Suprapubic skin (tissue), 4 donors: ENCODE data around the gene GCC1. TPM values are rescaled to one million over a fixed set of nuclear protein-coding genes. Genes with fewer than 3 reads are reported as not detected.

Source experiments
- DNase-seq, 2 donors: peaks; one replicate each; pipeline ENCODE4 v3.0.0-alpha.2; 2019; ENCODE audit warnings: low spot score in 2 of 2
- H3K27ac ChIP-seq: fragments of 200-600 bp; sonication (generic); one replicate; pipeline ENCODE4 v1.5.1; 2019
- H3K27me3 ChIP-seq: fragments of 200-600 bp; sonication (generic); one replicate; pipeline ENCODE4 v1.5.1; 2019
- H3K36me3 ChIP-seq: fragments of 200-600 bp; sonication (generic); one replicate; pipeline ENCODE4 v1.5.1; 2019
- H3K4me1 ChIP-seq: fragments of 200-600 bp; sonication (generic); one replicate; pipeline ENCODE4 v1.5.1; 2019
- H3K4me3 ChIP-seq: fragments of 200-600 bp; sonication (generic); one replicate; pipeline ENCODE4 v1.5.1; 2019; ENCODE audit warnings: mild to moderate bottlenecking
- H3K9me3 ChIP-seq: fragments of 200-600 bp; sonication (generic); one replicate; pipeline ENCODE4 v1.5.1; 2019
- CTCF ChIP-seq, 2 donors: fragments of 200-600 bp in 1 of 2; fragments of 450-650 bp in 1 of 2; sonication (generic) in 1 of 2; IDR thresholded peaks; one replicate each; pipeline ENCODE4 v1.5.1; 2016 to 2019; ENCODE audit warnings: antibody characterized with exemption in 2 of 2, mild to moderate bottlenecking in 1 of 2, moderate library complexity in 1 of 2
- EP300 ChIP-seq: sonication (generic); formaldehyde crosslinking; IDR thresholded peaks from one replicate; pipeline ENCODE4 v1.6.1; 2017; ENCODE audit warnings: antibody characterized with exemption
- POLR2A ChIP-seq, 2 donors: fragments of 450-650 bp; IDR thresholded peaks; one replicate each; pipeline ENCODE4 v1.6.1; 2017; ENCODE audit warnings: antibody characterized with exemption in 2 of 2, mild to moderate bottlenecking in 2 of 2, moderate library complexity in 2 of 2
- POLR2AphosphoS5 ChIP-seq, 3 donors: sonication (generic); formaldehyde crosslinking; IDR thresholded peaks; one replicate each; pipeline ENCODE4 v1.6.1; 2017; ENCODE audit warnings: antibody characterized with exemption in 3 of 3
- WGBS: methylation state at CpG from one replicate; pipeline ENCODE4 v1.1.5; 2018; 5-methylcytosine and 5-hydroxymethylcytosine counted together
- total RNA-seq, 4 donors: library from RNA; depleted of rRNA; stranded (reverse); fragments of >200 nt; gene quantifications; one replicate each; pipeline ENCODE4 v1.1.0, GENCODE V29; 2016

The GCC1 gene
- total RNA-seq, 4 donors from 2014 or later: 17.8 to 27.7 (median 20.5) TPM

- Histone ChIP-seq H3K4me1 (peaks cover 7% of the 10 kb centered on the region), H3K27me3 (peaks cover 27% of the 10 kb centered on the region), H3K9me3 (no peaks in the 10 kb centered on the region), H3K4me3 (no peak overlapping the region), H3K27ac (no peak overlapping the region), H3K36me3 (no peaks in the 10 kb centered on the region)
- DNase-seq: no peak
- WGBS: 63% methylated on average over 2 of the region's 2 CpGs
- TF ChIP-seq CTCF (IDR thresholded peaks at IDR 0.05) (no peak), POLR2AphosphoS5 (IDR thresholded peaks at IDR 0.05) (no peak), POLR2A (IDR thresholded peaks at IDR 0.05) (no peak)
These were observed 49.1 kb downstream of the GCC1 start for GRCh38 chr7:127536394-127536691.

- DNase-seq: no peak
- Histone ChIP-seq H3K27ac (no peak overlapping the region), H3K36me3 (no peaks in the 10 kb centered on the region), H3K4me3 (no peak overlapping the region), H3K27me3 (peaks cover 27% of the 10 kb centered on the region), H3K9me3 (no peaks in the 10 kb centered on the region), H3K4me1 (peaks cover 7% of the 10 kb centered on the region)
- TF ChIP-seq POLR2A (IDR thresholded peaks at IDR 0.05) (no peak), POLR2AphosphoS5 (IDR thresholded peaks at IDR 0.05) (no peak), CTCF (IDR thresholded peaks at IDR 0.05) (no peak), EP300 (no peak)
- 82% methylated on average over 11 of the region's 11 CpGs for WGBS
These were observed 49.6 kb downstream of the GCC1 start for GRCh38 chr7:127535546-127536393.

GRCh38 chr7:127534636-127535035, 50.8 kb downstream of the GCC1 start:
- no peaks in the 10 kb centered on the region for H3K9me3 ChIP-seq
- H3K4me1 ChIP-seq: peaks cover 7% of the 10 kb centered on the region
- WGBS: 46% methylated on average over 5 of the region's 5 CpGs
- H3K27ac ChIP-seq: no peak overlapping the region
- DNase-seq: no peak
- H3K36me3 ChIP-seq: no peaks in the 10 kb centered on the region
- TF ChIP-seq POLR2A (IDR thresholded peaks at IDR 0.05) (no peak), POLR2AphosphoS5 (IDR thresholded peaks at IDR 0.05) (no peak), CTCF (IDR thresholded peaks at IDR 0.05) (no peak), EP300 (no peak)
- H3K27me3 ChIP-seq: peaks cover 27% of the 10 kb centered on the region
- H3K4me3 ChIP-seq: no peak overlapping the region

GRCh38 chr7:127532736-127533135, 52.7 kb downstream of the GCC1 start:
- no peak for TF ChIP-seq POLR2A (IDR thresholded peaks at IDR 0.05)
- no peak for TF ChIP-seq EP300
- Histone ChIP-seq H3K27me3 (peaks cover 16% of the 10 kb centered on the region), H3K27ac (no peak overlapping the region), H3K4me1 (peaks cover 7% of the 10 kb centered on the region), H3K4me3 (no peak overlapping the region), H3K36me3 (no peaks in the 10 kb centered on the region), H3K9me3 (no peaks in the 10 kb centered on the region)
- no peak for DNase-seq

- DNase-seq: no peak
- H3K4me3 ChIP-seq: no peak overlapping the region
- no peak for TF ChIP-seq CTCF (IDR thresholded peaks at IDR 0.05)
- no peak for TF ChIP-seq POLR2A (IDR thresholded peaks at IDR 0.05)
- TF ChIP-seq POLR2AphosphoS5 (IDR thresholded peaks at IDR 0.05): no peak
- no peak for TF ChIP-seq EP300
- H3K36me3 ChIP-seq: no peaks in the 10 kb centered on the region
- H3K27me3 ChIP-seq: peaks cover 16% of the 10 kb centered on the region
- 25% methylated on average over 2 of the region's 2 CpGs for WGBS
- H3K9me3 ChIP-seq: no peaks in the 10 kb centered on the region
- H3K27ac ChIP-seq: no peak overlapping the region
- H3K4me1 ChIP-seq: peaks cover 7% of the 10 kb centered on the region
These were observed 53.2 kb downstream of the GCC1 start for GRCh38 chr7:127532151-127532550.

Other genes starting within 250 kb of the GCC1 start
- gene ZNF800, start 192.9 kb downstream of the GCC1 start, total RNA-seq: 10 to 100 TPM; 41.7 to 57.3 (median 49.7) TPM
- gene ARF5, start 2.8 kb upstream of the GCC1 start, total RNA-seq: 100 to 1,000 TPM; 121 to 235 (median 220) TPM
- gene FSCN3, start 8.1 kb upstream of the GCC1 start, total RNA-seq: 1 to 10 TPM in 3 of 4 donors, under 1 TPM in 1; 0.89 to 4.3 (median 3.8) TPM
- gene PAX4, start 32.5 kb upstream of the GCC1 start, total RNA-seq: not detected
- 10 to 100 TPM; 72.2 to 99.8 (median 77.2) TPM for gene SND1, start 66.6 kb upstream of the GCC1 start, total RNA-seq